Muscle layer of colon (tissue), 2 donors: ENCODE data around the gene DNAJC27.
A peak's percentile ranks its signal among the peaks of the same experiment; 100 is the strongest.

Experiments used
- H3K27ac ChIP-seq: one replicate; pipeline ENCODE4 v1.7.0; 2013; ENCODE audit warnings: low read depth, mild to moderate bottlenecking, low read length, moderate library complexity
- H3K27me3 ChIP-seq, 2 donors: one replicate each; pipeline ENCODE4 v1.7.0; 2013; ENCODE audit warnings: low read length in 2 of 2, mild to moderate bottlenecking in 2 of 2; ENCODE audit not compliant: insufficient read depth in 2 of 2, control insufficient read depth in 1 of 2
- H3K36me3 ChIP-seq: one replicate; pipeline ENCODE4 v1.7.0; 2013; ENCODE audit warnings: mild to moderate bottlenecking, low read length; ENCODE audit not compliant: insufficient read depth
- H3K4me1 ChIP-seq: one replicate; pipeline ENCODE4 v1.7.0; 2013; ENCODE audit warnings: mild to moderate bottlenecking, low read length; ENCODE audit not compliant: insufficient read depth
- H3K4me3 ChIP-seq, 2 donors: one replicate each; pipeline ENCODE4 v1.7.0; 2013; ENCODE audit warnings: low read length in 2 of 2, low read depth in 1 of 2, mild to moderate bottlenecking in 1 of 2, moderate library complexity in 1 of 2
- H3K9ac ChIP-seq: one replicate; pipeline ENCODE4 v1.7.0; 2013; ENCODE audit warnings: low read length
- H3K9me3 ChIP-seq: one replicate; pipeline ENCODE4 v1.7.0; 2013; ENCODE audit warnings: mild to moderate bottlenecking, low read length
- donor health status: abdominal sarcoma.
- donor health status: Adenocarcinoma of cecum.

Gene DNAJC27

DNA sequence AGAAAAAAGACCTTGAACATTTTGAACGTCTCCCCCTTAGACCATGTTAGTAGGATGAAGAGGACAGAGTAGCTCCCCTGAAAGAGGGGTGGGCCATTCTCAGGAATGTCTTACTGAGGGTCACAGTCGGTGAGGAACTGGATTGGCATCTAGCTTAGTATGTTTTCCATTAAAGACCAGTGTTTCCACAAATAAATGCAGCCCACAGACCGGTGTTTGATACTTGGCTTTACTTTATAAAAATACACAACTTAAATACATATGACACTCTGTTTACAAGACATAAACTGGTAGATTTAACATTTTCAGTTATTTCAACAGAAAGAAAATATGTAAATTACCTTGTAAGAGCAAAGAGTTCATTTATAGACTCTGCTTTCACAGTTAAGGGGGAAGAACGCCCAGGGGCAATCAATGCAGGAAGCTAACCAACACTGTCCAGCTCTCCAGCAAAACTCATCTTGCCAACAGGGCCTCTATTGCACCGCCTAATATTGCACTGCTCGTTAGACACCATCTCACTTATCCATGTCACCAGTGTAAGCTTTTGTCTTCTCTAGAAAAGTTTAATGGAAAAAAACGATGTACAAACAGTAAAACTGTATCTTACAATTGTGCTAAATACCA is 28.2 kb downstream of the DNAJC27 start:
- Histone ChIP-seq H3K27ac (no peak overlapping the region), H3K36me3 (peaks cover 14% of the 10 kb centered on the region), H3K9ac (no peak overlapping the region), H3K27me3 (no peaks in the 10 kb centered on the region), H3K4me1 (no peaks in the 10 kb centered on the region), H3K4me3 (no peak overlapping the region), H3K9me3 (no peaks in the 10 kb centered on the region)

DNA sequence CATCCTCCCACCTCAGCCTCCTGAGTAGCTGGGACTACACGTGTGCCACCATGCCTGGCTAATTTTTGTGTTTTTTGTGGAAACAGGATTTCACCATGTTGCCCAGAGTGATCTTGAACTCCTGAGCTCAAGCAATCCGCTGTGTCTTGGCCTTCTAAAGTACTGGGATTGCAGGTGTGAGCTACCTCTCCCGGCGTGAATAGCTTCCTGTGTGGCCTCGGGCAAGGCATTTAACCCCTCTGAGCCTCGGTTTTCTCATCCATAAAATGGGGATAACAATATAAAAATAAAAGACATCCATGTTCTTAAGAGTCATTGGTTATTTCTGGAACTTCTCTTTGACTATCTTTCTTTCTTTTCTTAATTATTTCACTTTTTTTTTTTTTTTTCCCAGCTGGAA is 32.4 kb downstream of the DNAJC27 start:
- Histone ChIP-seq H3K36me3 (no peaks in the 10 kb centered on the region), H3K27me3 (no peaks in the 10 kb centered on the region), H3K9me3 (no peaks in the 10 kb centered on the region), H3K27ac (no peak overlapping the region), H3K4me3 (no peak overlapping the region), H3K9ac (no peak overlapping the region), H3K4me1 (no peaks in the 10 kb centered on the region)

- no peak overlapping the region for H3K27ac ChIP-seq
- H3K9me3 ChIP-seq, result no peaks in the 10 kb centered on the region
- H3K36me3 ChIP-seq, result no peaks in the 10 kb centered on the region
- no peaks in the 10 kb centered on the region for H3K27me3 ChIP-seq
- H3K9ac ChIP-seq, result no peak overlapping the region
- H3K4me1 ChIP-seq, result no peaks in the 10 kb centered on the region
- H3K4me3 ChIP-seq, result no peak overlapping the region
These were observed 34.5 kb downstream of the DNAJC27 start for GRCh38 chr2:24937236-24937635.

- Histone ChIP-seq H3K9ac (no peak overlapping the region), H3K9me3 (no peaks in the 10 kb centered on the region), H3K27ac (no peak overlapping the region), H3K4me3 (no peak overlapping the region), H3K4me1 (no peaks in the 10 kb centered on the region), H3K27me3 (no peaks in the 10 kb centered on the region), H3K36me3 (no peaks in the 10 kb centered on the region)
These were observed 36.6 kb downstream of the DNAJC27 start for GRCh38 chr2:24935145-24935544.

- Histone ChIP-seq H3K4me3 (no peak overlapping the region), H3K4me1 (no peaks in the 10 kb centered on the region), H3K27me3 (no peaks in the 10 kb centered on the region), H3K9ac (no peak overlapping the region), H3K9me3 (no peaks in the 10 kb centered on the region), H3K27ac (no peak overlapping the region), H3K36me3 (no peaks in the 10 kb centered on the region)
These were observed 39.0 kb downstream of the DNAJC27 start for GRCh38 chr2:24932715-24933114.

GRCh38 chr2:24930768-24931167 is 41.0 kb downstream of the DNAJC27 start:
- no peaks in the 10 kb centered on the region for H3K9me3 ChIP-seq
- no peak overlapping the region for H3K9ac ChIP-seq
- H3K4me1 ChIP-seq, result peaks cover 8% of the 10 kb centered on the region

GRCh38 chr2:24929230-24929629 is 42.5 kb downstream of the DNAJC27 start:
- H3K27me3 ChIP-seq, result no peaks in the 10 kb centered on the region
- no peaks in the 10 kb centered on the region for H3K36me3 ChIP-seq
- no peak overlapping the region for H3K9ac ChIP-seq
- H3K4me3 ChIP-seq, result no peak overlapping the region
- no peaks in the 10 kb centered on the region for H3K9me3 ChIP-seq
- H3K4me1 ChIP-seq, result peaks cover 8% of the 10 kb centered on the region
- no peak overlapping the region for H3K27ac ChIP-seq

More at GRCh38 chr2:24930768-24931167, 41.0 kb downstream of the DNAJC27 start:
- no peak overlapping the region for H3K4me3 ChIP-seq
- no peak overlapping the region for H3K27ac ChIP-seq
- no peaks in the 10 kb centered on the region for H3K36me3 ChIP-seq
- H3K27me3 ChIP-seq, result no peaks in the 10 kb centered on the region

DNA sequence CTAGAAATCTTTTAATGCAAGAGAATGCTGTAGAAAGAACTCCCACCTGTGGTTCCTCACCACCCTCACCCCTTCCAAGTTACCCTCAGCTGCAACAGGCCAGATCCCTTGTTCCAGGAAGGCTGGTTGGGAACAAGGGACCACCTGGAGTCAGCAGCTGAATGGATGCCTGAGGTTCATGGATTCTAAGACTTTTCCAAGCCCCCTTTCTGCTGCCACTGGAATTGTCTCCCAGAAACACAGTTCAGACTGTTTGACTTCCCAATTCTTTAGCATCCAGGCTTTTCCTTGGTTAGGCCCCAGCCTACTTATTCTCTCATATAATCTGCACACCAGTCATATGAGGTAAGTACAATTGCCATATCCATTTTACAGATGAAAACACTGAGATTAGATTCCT is 43.7 kb downstream of the DNAJC27 start:
- H3K27me3 ChIP-seq, result no peaks in the 10 kb centered on the region
- no peaks in the 10 kb centered on the region for H3K9me3 ChIP-seq
- H3K36me3 ChIP-seq, result no peaks in the 10 kb centered on the region
- no peak overlapping the region for H3K4me3 ChIP-seq
- peaks cover 8% of the 10 kb centered on the region for H3K4me1 ChIP-seq
- no peak overlapping the region for H3K27ac ChIP-seq
- H3K9ac ChIP-seq, result no peak overlapping the region

DNA sequence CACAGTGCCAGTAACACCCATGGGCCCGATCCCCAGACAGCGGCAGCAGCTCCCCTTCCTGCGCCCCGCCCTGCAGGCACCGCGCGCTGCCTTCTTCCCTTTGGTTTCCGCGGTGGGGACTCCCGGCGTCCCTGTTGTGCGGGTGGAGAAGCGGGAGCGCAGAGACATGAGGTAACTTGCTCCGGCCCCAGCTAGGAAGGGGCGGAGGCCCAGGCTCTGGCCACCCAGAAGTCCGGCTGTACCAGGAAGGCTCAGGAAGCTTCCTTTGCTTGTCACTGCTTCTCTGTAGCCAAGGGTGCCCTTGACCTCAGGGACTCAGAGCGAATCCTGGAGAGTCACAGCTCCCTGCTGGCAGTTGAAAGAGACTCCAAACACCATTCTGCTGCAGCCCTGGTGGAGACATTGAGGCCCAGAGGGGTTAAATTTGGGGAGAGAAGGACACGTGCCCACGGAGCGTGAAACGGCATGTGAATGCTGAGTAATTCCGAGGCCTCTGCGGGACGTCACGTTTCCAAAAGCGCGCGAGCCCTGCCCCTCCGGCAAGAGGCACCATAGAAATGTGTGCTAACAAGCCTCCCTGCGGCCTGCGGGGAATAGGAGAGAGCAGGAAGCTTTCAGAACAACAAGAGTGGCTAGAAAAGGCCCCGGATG is 45.0 kb downstream of the DNAJC27 start:
- no peak overlapping the region for H3K27ac ChIP-seq
- H3K9ac ChIP-seq, result no peak overlapping the region
- H3K9me3 ChIP-seq, result no peaks in the 10 kb centered on the region
- H3K4me3 ChIP-seq, result peak overlapping the region; percentile 3 to 41
- no peaks in the 10 kb centered on the region for H3K27me3 ChIP-seq
- H3K36me3 ChIP-seq, result no peaks in the 10 kb centered on the region
- H3K4me1 ChIP-seq, result peaks cover 8% of the 10 kb centered on the region

DNA sequence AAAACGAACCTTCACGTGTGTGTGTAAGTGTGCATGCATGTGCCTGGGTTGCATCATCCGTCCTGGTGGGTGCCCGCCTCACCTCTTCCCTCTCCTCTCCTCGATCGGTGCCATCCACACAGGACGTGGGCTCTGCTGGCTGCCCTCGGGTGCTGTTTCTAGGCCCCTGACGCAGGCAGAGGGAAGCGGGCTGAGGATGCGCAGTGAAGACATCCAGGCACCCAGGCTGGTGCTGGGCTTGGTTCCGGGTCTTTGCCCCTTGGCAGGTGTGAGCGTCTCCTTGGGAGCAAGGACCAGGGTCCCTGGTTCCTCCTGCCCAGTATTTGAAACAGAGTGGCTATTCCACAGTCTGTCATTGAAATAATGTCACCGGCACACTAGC is 45.5 kb downstream of the DNAJC27 start:
- H3K27ac ChIP-seq, result no peak overlapping the region
- H3K36me3 ChIP-seq, result no peaks in the 10 kb centered on the region
- H3K27me3 ChIP-seq, result no peaks in the 10 kb centered on the region
- no peaks in the 10 kb centered on the region for H3K9me3 ChIP-seq
- H3K4me3 ChIP-seq, result peak overlapping the region in 1 of 2 donors; percentile 41
- H3K9ac ChIP-seq, result no peak overlapping the region
- peaks cover 8% of the 10 kb centered on the region for H3K4me1 ChIP-seq

DNA sequence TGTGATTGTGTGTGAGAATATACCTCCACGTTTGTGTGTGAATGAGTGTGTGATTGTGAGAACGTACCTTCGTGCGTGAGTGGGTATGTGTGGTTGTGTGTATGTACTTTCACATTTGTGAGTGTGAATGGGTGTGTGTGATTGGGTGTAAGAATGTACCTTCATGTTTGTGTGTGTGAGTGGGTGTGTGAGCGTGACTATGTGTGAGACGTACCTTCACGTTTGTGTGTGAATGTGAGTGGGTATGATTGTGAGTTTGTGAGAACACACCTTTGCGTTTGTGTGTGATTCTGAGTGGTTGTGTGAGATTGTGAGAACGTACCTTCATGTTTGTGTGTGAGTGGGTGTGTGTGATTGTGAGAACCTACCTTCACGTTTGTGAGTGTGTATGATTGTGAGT is 45.9 kb downstream of the DNAJC27 start:
- Histone ChIP-seq H3K9ac (no peak overlapping the region), H3K4me1 (peaks cover 8% of the 10 kb centered on the region), H3K4me3 (no peak overlapping the region), H3K27ac (no peak overlapping the region), H3K36me3 (no peaks in the 10 kb centered on the region), H3K27me3 (no peaks in the 10 kb centered on the region), H3K9me3 (no peaks in the 10 kb centered on the region)

DNA sequence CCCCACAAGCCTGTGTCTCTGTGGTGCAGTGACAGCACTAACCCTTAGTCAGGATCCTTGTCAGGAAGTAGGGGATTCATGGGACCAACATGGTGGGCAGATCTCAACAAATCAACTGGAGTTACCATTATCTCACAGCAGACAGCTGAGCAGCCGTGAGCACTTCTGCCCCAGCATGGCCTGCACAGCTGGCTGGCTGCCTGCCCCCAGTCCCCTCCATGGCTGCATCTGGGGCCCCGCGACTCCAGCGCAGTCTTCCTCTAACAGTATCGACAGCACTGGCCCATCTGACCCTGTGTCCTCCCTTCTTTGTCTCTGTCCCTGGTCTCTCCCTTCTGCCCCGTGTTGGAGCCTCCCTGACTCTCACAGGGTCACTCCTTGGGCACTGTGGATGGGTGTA is 47.0 kb downstream of the DNAJC27 start:
- Histone ChIP-seq H3K27me3 (no peaks in the 10 kb centered on the region), H3K27ac (no peak overlapping the region), H3K9me3 (no peaks in the 10 kb centered on the region), H3K9ac (no peak overlapping the region), H3K36me3 (no peaks in the 10 kb centered on the region), H3K4me3 (no peak overlapping the region), H3K4me1 (peaks cover 8% of the 10 kb centered on the region)
